ENCODE measurements around the gene C16orf54. TPM values are rescaled to one million over a fixed set of nuclear protein-coding genes. Genes with fewer than 3 reads are reported as not detected.
"Not testable (repeated sequence)": the region's sequence is repeated elsewhere in the genome, so short reads cannot be mapped to it uniquely, and the experiment has no call there.

C16orf54 gene
- total RNA-seq, 1 donor from 2014 or later, result 0.72 TPM

GRCh38 chr16:29707160-29707559, 38.6 kb downstream of the C16orf54 start:
- not testable (repeated sequence) for DNase-seq

GRCh38 chr16:29705030-29705429, 40.8 kb downstream of the C16orf54 start:
- no peak for DNase-seq

DNA sequence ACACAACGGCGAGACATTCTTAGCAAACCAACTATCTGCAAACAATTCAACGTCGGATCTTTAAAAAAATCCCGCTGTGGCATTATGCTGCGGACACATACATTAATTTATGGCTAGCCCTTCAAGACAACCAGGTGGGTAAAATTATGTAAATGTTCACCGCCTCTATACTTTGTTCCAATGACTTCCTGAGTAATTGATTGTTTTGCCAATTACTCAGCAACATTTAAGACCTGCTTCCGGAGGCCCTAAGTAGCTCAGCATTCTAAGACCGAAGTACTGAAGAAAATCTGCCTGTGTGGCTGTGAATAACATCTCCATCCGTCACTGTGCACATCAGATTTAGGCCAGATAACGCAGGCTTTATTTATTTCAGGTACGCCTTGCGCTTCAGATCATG, 43.5 kb downstream of the C16orf54 start:
- DNase-seq, result no peak

DNA sequence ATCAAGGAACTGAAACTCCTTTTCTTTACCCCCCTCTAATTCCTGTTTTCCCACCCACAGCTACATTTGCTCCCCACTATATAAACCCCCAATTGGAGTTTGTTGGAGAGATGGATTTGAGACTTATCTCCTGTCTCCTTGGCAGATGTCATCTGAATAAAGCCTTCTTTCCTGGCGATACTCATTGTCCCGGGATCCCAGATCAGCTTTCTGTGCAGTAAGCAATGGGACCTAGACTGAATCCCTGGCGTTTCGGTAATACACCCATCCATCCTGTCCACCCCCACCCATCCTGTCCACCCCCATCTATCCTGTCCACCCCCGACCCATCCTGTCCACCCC, 44.6 kb downstream of the C16orf54 start:
- DNase-seq, result no peak

DNA sequence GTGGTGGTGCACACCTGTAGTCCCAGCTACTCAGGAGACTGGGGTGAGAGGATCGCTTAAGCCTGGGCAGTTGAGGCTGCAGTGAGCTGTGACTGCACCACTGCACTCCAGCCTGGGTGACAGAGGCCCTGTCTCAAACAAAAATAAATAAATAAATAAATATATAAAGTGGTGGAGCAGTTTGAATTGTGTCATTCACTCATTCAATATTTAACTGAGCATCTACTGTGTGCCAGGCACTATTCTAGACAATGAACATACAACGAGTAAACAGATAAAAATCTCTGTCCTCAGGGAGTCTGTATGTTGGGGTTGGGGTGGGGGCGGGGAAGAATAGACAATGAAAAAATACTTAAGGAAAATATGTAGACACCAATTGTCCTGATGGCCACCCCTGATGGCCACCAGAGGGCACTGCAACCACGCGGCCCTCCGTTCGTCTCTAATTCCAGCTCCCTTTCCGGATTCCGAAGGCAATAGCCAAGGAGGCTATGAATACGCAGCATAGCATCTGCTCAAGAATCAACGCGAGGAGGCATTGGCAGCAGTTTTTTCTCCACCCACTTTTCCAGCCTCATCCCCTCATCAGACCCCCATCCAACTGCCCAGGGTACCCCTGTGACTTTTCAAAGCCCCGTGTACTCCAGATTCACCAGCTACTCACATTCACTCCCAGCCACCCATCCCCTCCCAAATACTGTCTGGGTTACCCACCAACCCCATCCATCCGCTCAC, 45.4 kb downstream of the C16orf54 start:
- DNase-seq, result peak; percentile 89

- no peak for DNase-seq
These were observed 46.2 kb downstream of the C16orf54 start for GRCh38 chr16:29699324-29700219.

DNA sequence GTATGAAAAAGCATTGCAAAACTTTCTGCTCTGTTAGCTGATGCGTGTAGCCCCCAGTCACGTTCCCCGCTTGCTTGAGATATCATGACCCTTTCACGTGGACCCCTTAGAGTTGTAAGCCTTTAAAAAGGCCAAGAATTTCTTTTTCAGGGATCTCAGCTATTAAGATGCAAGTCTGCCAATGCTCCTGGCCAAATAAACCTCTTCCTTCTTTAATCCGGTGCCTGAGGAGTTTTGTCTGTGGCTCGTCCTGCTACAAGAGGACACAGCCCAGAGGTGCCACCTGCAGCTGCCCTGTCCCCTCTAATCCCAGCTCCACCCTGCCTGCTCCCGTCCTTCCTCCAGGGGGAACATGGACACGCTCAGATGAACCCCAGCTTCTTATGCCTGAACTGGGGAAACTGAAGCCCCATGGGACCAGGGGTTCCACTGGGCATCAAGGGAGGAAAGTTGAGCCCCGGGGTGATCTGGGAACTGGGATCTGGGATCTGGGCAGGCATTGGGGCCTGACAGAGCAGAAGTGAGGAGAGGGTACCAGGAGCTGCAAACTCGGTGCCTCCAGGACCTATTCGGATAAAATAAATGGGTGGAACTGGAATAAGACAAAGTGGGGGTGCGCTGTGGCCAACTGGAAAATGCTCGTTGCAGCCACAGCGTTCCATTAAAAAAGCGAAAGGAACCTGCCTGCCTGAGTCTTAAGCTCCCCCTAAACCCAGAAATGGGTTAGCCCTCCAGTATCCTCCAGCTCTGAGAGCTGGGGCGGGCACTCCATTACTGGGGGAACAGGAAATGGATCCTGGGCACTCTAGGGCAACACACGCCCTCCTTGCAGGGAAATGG, 47.1 kb downstream of the C16orf54 start:
- DNase-seq, result no peak

DNA sequence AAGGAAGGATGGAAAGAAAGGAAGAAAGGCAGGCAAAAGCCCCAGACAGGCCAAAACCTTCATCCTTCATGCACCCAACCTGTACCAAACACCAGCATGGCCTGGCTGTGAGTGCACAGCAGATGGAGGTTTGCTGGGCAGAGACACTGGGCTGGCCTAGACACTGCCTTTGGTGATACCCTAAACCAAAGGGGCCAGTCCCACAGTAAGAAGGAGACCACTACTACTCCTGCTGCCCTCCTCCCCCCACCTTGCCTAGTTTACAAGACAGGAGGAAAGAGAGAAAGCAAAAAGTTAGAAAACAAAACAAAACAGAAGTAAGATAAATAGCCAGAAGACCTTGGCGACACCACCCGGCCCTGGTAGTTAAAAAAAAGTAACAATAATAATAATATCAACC, 47.7 kb downstream of the C16orf54 start:
- no peak for DNase-seq

- DNase-seq, result no peak
These were observed 48.4 kb downstream of the C16orf54 start for GRCh38 chr16:29697391-29697790.

DNA sequence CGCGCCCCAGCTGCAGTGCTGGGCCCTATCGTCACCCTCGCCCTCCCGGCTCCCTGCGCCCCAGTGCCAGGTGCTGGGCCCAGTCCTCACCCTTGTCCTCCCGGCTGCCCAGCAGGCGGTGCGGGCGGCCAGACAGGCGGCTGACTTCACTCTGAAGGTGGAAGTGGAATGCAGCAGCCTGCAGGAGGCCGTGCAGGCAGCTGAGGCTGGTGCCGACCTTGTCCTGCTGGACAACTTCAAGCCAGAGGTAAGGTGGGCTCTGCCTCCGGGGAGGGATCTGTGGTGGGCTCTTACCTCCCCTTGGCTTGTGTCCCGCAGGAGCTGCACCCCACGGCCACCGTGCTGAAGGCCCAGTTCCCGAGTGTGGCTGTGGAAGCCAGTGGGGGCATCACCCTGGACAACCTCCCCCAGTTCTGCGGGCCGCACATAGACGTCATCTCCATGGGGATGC, 48.9 kb downstream of the C16orf54 start:
- DNase-seq, result no peak

- DNase-seq, result not testable (repeated sequence)
These were observed 50.1 kb downstream of the C16orf54 start for GRCh38 chr16:29695675-29696074.

DNA sequence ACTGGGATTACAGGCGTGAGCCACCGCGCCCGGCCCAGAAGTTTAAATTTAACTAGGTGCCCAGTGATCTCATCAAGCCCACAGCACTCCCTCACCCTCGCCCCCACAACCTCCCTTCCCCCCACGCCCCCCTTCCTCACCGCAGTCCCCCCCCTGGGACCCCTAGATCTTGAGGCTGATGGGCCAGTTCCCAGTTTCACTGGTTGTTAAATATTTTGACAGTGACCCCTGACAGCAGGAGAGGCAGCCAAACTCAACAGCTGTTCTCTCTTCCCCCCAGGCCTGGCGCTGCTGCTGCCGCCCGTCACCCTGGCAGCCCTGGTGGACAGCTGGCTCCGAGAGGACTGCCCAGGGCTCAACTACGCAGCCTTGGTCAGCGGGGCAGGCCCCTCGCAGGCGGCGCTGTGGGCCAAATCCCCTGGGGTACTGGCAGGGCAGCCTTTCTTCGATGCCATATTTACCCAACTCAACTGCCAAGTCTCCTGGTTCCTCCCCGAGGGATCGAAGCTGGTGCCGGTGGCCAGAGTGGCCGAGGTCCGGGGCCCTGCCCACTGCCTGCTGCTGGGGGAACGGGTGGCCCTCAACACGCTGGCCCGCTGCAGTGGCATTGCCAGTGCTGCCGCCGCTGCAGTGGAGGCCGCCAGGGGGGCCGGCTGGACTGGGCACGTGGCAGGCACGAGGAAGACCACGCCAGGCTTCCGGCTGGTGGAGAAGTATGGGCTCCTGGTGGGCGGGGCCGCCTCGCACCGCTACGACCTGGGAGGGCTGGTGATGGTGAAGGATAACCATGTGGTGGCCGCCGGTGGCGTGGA, 51.2 kb downstream of the C16orf54 start:
- peak; percentile 93 for DNase-seq

- DNase-seq, result not testable (repeated sequence)
These were observed 53.2 kb downstream of the C16orf54 start for GRCh38 chr16:29692606-29693005.

Other genes with a start within 250 kb of the C16orf54 start
- gene NPIPB12, start 239.6 kb downstream of the C16orf54 start, total RNA-seq, result 24.6 TPM
- 0.62 TPM for gene SPN, start 82.7 kb downstream of the C16orf54 start, total RNA-seq
- 24.9 TPM for gene QPRT, start 66.8 kb downstream of the C16orf54 start, total RNA-seq
- gene ZG16, start 32.3 kb upstream of the C16orf54 start, total RNA-seq, result not detected
- gene KIF22, start 44.8 kb upstream of the C16orf54 start, total RNA-seq, result 43.0 TPM
- gene MAZ, start 60.5 kb upstream of the C16orf54 start, total RNA-seq, result 109 TPM
- 3.0 TPM for gene PRRT2, start 66.2 kb upstream of the C16orf54 start, total RNA-seq
- 25.5 TPM for gene PAGR1, start 70.2 kb upstream of the C16orf54 start, total RNA-seq
- gene MVP, start 74.5 kb upstream of the C16orf54 start, total RNA-seq, result 54.0 TPM
- 47.5 TPM for gene CDIPT, start 117.2 kb upstream of the C16orf54 start, total RNA-seq
- 4.7 TPM for gene SEZ6L2, start 153.6 kb upstream of the C16orf54 start, total RNA-seq
- gene ASPHD1, start 154.5 kb upstream of the C16orf54 start, total RNA-seq, result 1.6 TPM
- gene KCTD13, start 180.2 kb upstream of the C16orf54 start, total RNA-seq, result 8.7 TPM
- gene TMEM219, start 216.1 kb upstream of the C16orf54 start, total RNA-seq, result 28.2 TPM
- 37.7 TPM for gene TAOK2, start 227.9 kb upstream of the C16orf54 start, total RNA-seq
- 13.1 TPM for gene HIRIP3, start 249.6 kb upstream of the C16orf54 start, total RNA-seq